Renal pelvis (tissue), 12 donors: ENCODE data around the gene MTERF2. TPM values are rescaled to one million over a fixed set of nuclear protein-coding genes. Genes with fewer than 3 reads are reported as not detected.
"Not testable (repeated sequence)": the region's sequence is repeated elsewhere in the genome, so short reads cannot be mapped to it uniquely, and the experiment has no call there.

Experiments
- DNase-seq: peaks from one replicate; pipeline ENCODE4 v3.0.0-alpha.2; 2013
- long read RNA-seq, 16 experiments: transcript quantifications; one replicate each; lab custom pipeline, GENCODE V29; 2026
- polyA plus RNA-seq, 3 donors: library from polyadenylated mRNA; unstranded; fragments of 120-200 nt; gene quantifications; one replicate each; pipeline ENCODE4 v1.2.1, GENCODE V29; 2013; ENCODE audit not compliant: insufficient read length in 3 of 3

Gene MTERF2
- 10 to 100 TPM; 29.6 to 37.2 (median 33.2) TPM for polyA plus RNA-seq
- long read RNA-seq, donor 1, transcript MTERF2-207 (2 exons, 3,235 nt): minor isoform, 7 of 17 reads
- long read RNA-seq, donor 1, transcript MTERF2-201 (3 exons, 1,790 nt): major isoform, 8 of 17 reads
- long read RNA-seq, donor 1, partial matches to known transcripts: 0 of 17 reads
- long read RNA-seq, donor 1, other reads (novel, unspliced or antisense): 0 of 17 reads
- long read RNA-seq, donor 2, transcript MTERF2-207 (2 exons, 3,235 nt): major isoform, 12 of 24 reads
- long read RNA-seq, donor 2, transcript MTERF2-201 (3 exons, 1,790 nt): minor isoform, 6 of 24 reads
- long read RNA-seq, donor 2, partial matches to known transcripts: 0 of 24 reads
- long read RNA-seq, donor 2, other reads (novel, unspliced or antisense): 0 of 24 reads
- long read RNA-seq, donor 3, transcript MTERF2-207 (2 exons, 3,235 nt): major isoform, 12 of 30 reads
- long read RNA-seq, donor 3, partial matches to known transcripts: 11 of 30 reads
- long read RNA-seq, donor 3, other reads (novel, unspliced or antisense): 0 of 30 reads
- long read RNA-seq, donor 4, transcript MTERF2-207 (2 exons, 3,235 nt): major isoform, 10 of 14 reads
- long read RNA-seq, donor 4, partial matches to known transcripts: 0 of 14 reads
- long read RNA-seq, donor 4, other reads (novel, unspliced or antisense): 0 of 14 reads
- long read RNA-seq, donor 5, transcript MTERF2-201 (3 exons, 1,790 nt): major isoform, 9 of 10 reads
- long read RNA-seq, donor 5, partial matches to known transcripts: 0 of 10 reads
- long read RNA-seq, donor 5, other reads (novel, unspliced or antisense): 0 of 10 reads
- long read RNA-seq, donor 6, transcript MTERF2-207 (2 exons, 3,235 nt): major isoform, 7 of 18 reads
- long read RNA-seq, donor 6, transcript MTERF2-201 (3 exons, 1,790 nt): major isoform, 7 of 18 reads
- long read RNA-seq, donor 6, partial matches to known transcripts: 0 of 18 reads
- long read RNA-seq, donor 6, other reads (novel, unspliced or antisense): 0 of 18 reads
- long read RNA-seq, donor 7, transcript MTERF2-201 (3 exons, 1,790 nt): major isoform, 8 of 15 reads
- long read RNA-seq, donor 7, transcript MTERF2-207 (2 exons, 3,235 nt): minor isoform, 5 of 15 reads
- long read RNA-seq, donor 7, partial matches to known transcripts: 0 of 15 reads
- long read RNA-seq, donor 7, other reads (novel, unspliced or antisense): 0 of 15 reads
- long read RNA-seq, donor 8, partial matches to known transcripts: 0 of 4 reads
- long read RNA-seq, donor 8, other reads (novel, unspliced or antisense): 0 of 4 reads
- long read RNA-seq, donor 9, transcript MTERF2-201 (3 exons, 1,790 nt): minor isoform, 10 of 30 reads
- long read RNA-seq, donor 9, transcript MTERF2-207 (2 exons, 3,235 nt): major isoform, 14 of 30 reads
- long read RNA-seq, donor 9, partial matches to known transcripts: 5 of 30 reads
- long read RNA-seq, donor 9, other reads (novel, unspliced or antisense): 0 of 30 reads
- long read RNA-seq, donor 10, transcript MTERF2-207 (2 exons, 3,235 nt): major isoform, 9 of 15 reads
- long read RNA-seq, donor 10, transcript MTERF2-201 (3 exons, 1,790 nt): minor isoform, 5 of 15 reads
- long read RNA-seq, donor 10, partial matches to known transcripts: 0 of 15 reads
- long read RNA-seq, donor 10, other reads (novel, unspliced or antisense): 0 of 15 reads
- long read RNA-seq, donor 11, transcript MTERF2-201 (3 exons, 1,790 nt): minor isoform, 5 of 14 reads
- long read RNA-seq, donor 11, transcript MTERF2-207 (2 exons, 3,235 nt): major isoform, 8 of 14 reads
- long read RNA-seq, donor 11, partial matches to known transcripts: 0 of 14 reads
- long read RNA-seq, donor 11, other reads (novel, unspliced or antisense): 0 of 14 reads
- long read RNA-seq, donor 12, transcript MTERF2-207 (2 exons, 3,235 nt): major isoform, 13 of 18 reads
- long read RNA-seq, donor 12, partial matches to known transcripts: 0 of 18 reads
- long read RNA-seq, donor 12, other reads (novel, unspliced or antisense): 0 of 18 reads
- long read RNA-seq, donor 13, transcript MTERF2-207 (2 exons, 3,235 nt): major isoform, 8 of 17 reads
- long read RNA-seq, donor 13, transcript MTERF2-201 (3 exons, 1,790 nt): minor isoform, 6 of 17 reads
- long read RNA-seq, donor 13, partial matches to known transcripts: 0 of 17 reads
- long read RNA-seq, donor 13, other reads (novel, unspliced or antisense): 0 of 17 reads
- long read RNA-seq, donor 14: 0 reads
- long read RNA-seq, donor 15, transcript MTERF2-201 (3 exons, 1,790 nt): minor isoform, 5 of 11 reads
- long read RNA-seq, donor 15, transcript MTERF2-207 (2 exons, 3,235 nt): major isoform, 6 of 11 reads
- long read RNA-seq, donor 15, partial matches to known transcripts: 0 of 11 reads
- long read RNA-seq, donor 15, other reads (novel, unspliced or antisense): 0 of 11 reads
- long read RNA-seq, donor 16, transcript MTERF2-207 (2 exons, 3,235 nt): major isoform, 14 of 24 reads
- long read RNA-seq, donor 16, transcript MTERF2-201 (3 exons, 1,790 nt): minor isoform, 8 of 24 reads
- long read RNA-seq, donor 16, partial matches to known transcripts: 0 of 24 reads
- long read RNA-seq, donor 16, other reads (novel, unspliced or antisense): 0 of 24 reads

GRCh38 chr12:106986625-106987389, at the start of gene MTERF2:
Gene MTERF2, minus strand, starts transcription at chr12:106987146. Its CDS starts 8,432 bp downstream, at chr12:106978714.
- peak; percentile 94 for DNase-seq

GRCh38 chr12:107035733-107036132, 48.8 kb upstream of the MTERF2 start:
- no peak for DNase-seq

GRCh38 chr12:107033758-107034739, 47.1 kb upstream of the MTERF2 start:
- no peak for DNase-seq

- no peak for DNase-seq
Observed at GRCh38 chr12:107032266-107032665, 45.3 kb upstream of the MTERF2 start.

- no peak for DNase-seq
Observed at GRCh38 chr12:107031061-107031460, 44.1 kb upstream of the MTERF2 start.

GRCh38 chr12:107029081-107029480, 42.1 kb upstream of the MTERF2 start:
- DNase-seq: no peak

GRCh38 chr12:107027636-107028053, 40.7 kb upstream of the MTERF2 start:
- peak; percentile 76 for DNase-seq

- no peak for DNase-seq
Observed at GRCh38 chr12:107026806-107027635, 40.1 kb upstream of the MTERF2 start.

- not testable (repeated sequence) for DNase-seq
Observed at GRCh38 chr12:107026356-107026755, 39.4 kb upstream of the MTERF2 start.

- DNase-seq: no peak
Observed at GRCh38 chr12:107025671-107026070, 38.7 kb upstream of the MTERF2 start.

- DNase-seq: no peak
Observed at GRCh38 chr12:107019546-107019945, 32.6 kb upstream of the MTERF2 start.

- no peak for DNase-seq
Observed at GRCh38 chr12:107017042-107017441, 30.1 kb upstream of the MTERF2 start.

GRCh38 chr12:107014055-107014454, 27.1 kb upstream of the MTERF2 start:
- no peak for DNase-seq

GRCh38 chr12:107012736-107013425, 25.9 kb upstream of the MTERF2 start:
- DNase-seq: no peak

- no peak for DNase-seq
Observed at GRCh38 chr12:107011519-107011918, 24.6 kb upstream of the MTERF2 start.
